Gastrocnemius medialis (tissue), 4 donors: ENCODE results near the gene RRM1. TPM values are rescaled to one million over a fixed set of nuclear protein-coding genes. Genes with fewer than 3 reads are reported as not detected.

Experiments
- ATAC-seq, 2 donors: fragments of 150-250 bp; one replicate each; pipeline ENCODE4 v1.9.1; 2016
- DNase-seq, 2 donors: peaks; one replicate each; pipeline ENCODE4 v3.0.0-alpha.2; 2019
- H3K27ac ChIP-seq, 4 donors: fragments of 200-600 bp; sonication (generic); 1 replicate in 1 of 4; 2 replicates in 3 of 4; pipeline ENCODE4 v1.5.1; 2016 to 2018; ENCODE audit warnings: mild to moderate bottlenecking in 2 of 4, moderate library complexity in 1 of 4
- H3K27me3 ChIP-seq, 3 donors: fragments of 200-600 bp; sonication (generic) in 2 of 3; 1 replicate in 1 of 3; 2 replicates in 2 of 3; pipeline versions ENCODE4 v1.5.1 to v1.6.0; 2016 to 2019; ENCODE audit warnings: mild to moderate bottlenecking in 1 of 3, moderate library complexity in 1 of 3
- H3K36me3 ChIP-seq, 2 donors: fragments of 200-600 bp; sonication (generic) in 1 of 2; one replicate each; pipeline ENCODE4 v1.5.1; 2017 to 2018
- H3K4me1 ChIP-seq, 2 donors: fragments of 200-600 bp; sonication (generic) in 1 of 2; one replicate each; pipeline ENCODE4 v1.5.1; 2016 to 2017; ENCODE audit warnings: mild to moderate bottlenecking in 2 of 2
- H3K4me3 ChIP-seq, 4 donors: fragments of 200-600 bp; sonication (generic) in 3 of 4; 1 replicate in 1 of 4; 2 replicates in 3 of 4; pipeline ENCODE4 v1.5.1; 2016 to 2019; ENCODE audit warnings: mild to moderate bottlenecking in 2 of 4
- H3K9me3 ChIP-seq, 3 donors: fragments of 200-600 bp; sonication (generic) in 2 of 3; 1 replicate in 1 of 3; 2 replicates in 2 of 3; pipeline ENCODE4 v1.5.1; 2016 to 2019
- POLR2A ChIP-seq, 2 donors: fragments of 450-650 bp; IDR thresholded peaks; one replicate each; pipeline ENCODE4 v1.6.1; 2017; ENCODE audit warnings: antibody characterized with exemption in 2 of 2, mild to moderate bottlenecking in 2 of 2, moderate library complexity in 2 of 2
- in situ Hi-C, 4 donors: fragments of 200-750 bp; cut with MboI; loops; one replicate each; pipeline versions ENCODE4 v1.15.0 to v1.8.0; 2017; ENCODE audit warnings: low sequenced_read_pairs in 4 of 4
- intact Hi-C: fragments of 100-400 bp; cut with DNase I; formaldehyde crosslinking; loops from one replicate; pipeline ENCODE4 v1.15.1; 2023; ENCODE audit warnings: low total_unique reads
- total RNA-seq, 4 donors: library from RNA; depleted of rRNA; stranded (reverse); fragments of >200 nt; gene quantifications; one replicate each; pipeline versions ENCODE4 v1.1.0 to v1.2.3, GENCODE V29; 2016
- TF ChIP-seq, protein P1 (sequence below), 5 experiments: fragments of 450-650 bp in 3 of 5; fragments of 200-600 bp in 2 of 5; sonication (generic) in 2 of 5; IDR thresholded peaks in 4 of 5; conservative IDR thresholded peaks in 1 of 5; 1 replicate in 4 of 5; 2 replicates in 1 of 5; pipeline ENCODE4 v1.5.1; 2016 to 2019; ENCODE audit warnings: antibody characterized with exemption in 5 of 5, mild to moderate bottlenecking in 3 of 5, moderate library complexity in 3 of 5

Gene RRM1
- total RNA-seq, 4 donors from 2014 or later, result 34.0 to 66.0 (median 37.8) TPM

DNA sequence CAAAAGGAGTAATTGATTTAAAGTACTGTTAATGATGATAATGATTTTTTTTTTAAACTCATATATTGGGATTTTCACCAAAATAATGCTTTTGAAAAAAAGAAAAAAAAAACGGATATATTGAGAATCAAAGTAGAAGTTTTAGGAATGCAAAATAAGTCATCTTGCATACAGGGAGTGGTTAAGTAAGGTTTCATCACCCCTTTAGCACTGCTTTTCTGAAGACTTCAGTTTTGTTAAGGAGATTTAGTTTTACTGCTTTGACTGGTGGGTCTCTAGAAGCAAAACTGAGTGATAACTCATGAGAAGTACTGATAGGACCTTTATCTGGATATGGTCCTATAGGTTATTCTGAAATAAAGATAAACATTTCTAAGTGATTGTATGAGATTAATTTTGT lies 43.9 kb downstream of the RRM1 start:
- no peak overlapping the region for H3K4me3 ChIP-seq
- H3K27me3 ChIP-seq, result no peaks in the 10 kb centered on the region
- DNase-seq (no peak), ATAC-seq (no peak)
- intact Hi-C loops (no loop called here), in situ Hi-C loops (no loop called here)
- no peak overlapping the region for H3K27ac ChIP-seq
- H3K9me3 ChIP-seq, result peaks cover 0 to 4% (median 0%) of the 10 kb centered on the region in 3 donors
- no peaks in the 10 kb centered on the region for H3K4me1 ChIP-seq
- peaks cover 0 to 61% of the 10 kb centered on the region in 2 donors for H3K36me3 ChIP-seq
- TF ChIP-seq, protein P1, sequence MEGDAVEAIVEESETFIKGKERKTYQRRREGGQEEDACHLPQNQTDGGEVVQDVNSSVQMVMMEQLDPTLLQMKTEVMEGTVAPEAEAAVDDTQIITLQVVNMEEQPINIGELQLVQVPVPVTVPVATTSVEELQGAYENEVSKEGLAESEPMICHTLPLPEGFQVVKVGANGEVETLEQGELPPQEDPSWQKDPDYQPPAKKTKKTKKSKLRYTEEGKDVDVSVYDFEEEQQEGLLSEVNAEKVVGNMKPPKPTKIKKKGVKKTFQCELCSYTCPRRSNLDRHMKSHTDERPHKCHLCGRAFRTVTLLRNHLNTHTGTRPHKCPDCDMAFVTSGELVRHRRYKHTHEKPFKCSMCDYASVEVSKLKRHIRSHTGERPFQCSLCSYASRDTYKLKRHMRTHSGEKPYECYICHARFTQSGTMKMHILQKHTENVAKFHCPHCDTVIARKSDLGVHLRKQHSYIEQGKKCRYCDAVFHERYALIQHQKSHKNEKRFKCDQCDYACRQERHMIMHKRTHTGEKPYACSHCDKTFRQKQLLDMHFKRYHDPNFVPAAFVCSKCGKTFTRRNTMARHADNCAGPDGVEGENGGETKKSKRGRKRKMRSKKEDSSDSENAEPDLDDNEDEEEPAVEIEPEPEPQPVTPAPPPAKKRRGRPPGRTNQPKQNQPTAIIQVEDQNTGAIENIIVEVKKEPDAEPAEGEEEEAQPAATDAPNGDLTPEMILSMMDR (IDR thresholded peaks at IDR 0.05 in 4 of 5, conservative IDR thresholded peaks at IDR 0.05 in 1 of 5), result no peak
- no peak for TF ChIP-seq POLR2A (IDR thresholded peaks at IDR 0.05)

DNA sequence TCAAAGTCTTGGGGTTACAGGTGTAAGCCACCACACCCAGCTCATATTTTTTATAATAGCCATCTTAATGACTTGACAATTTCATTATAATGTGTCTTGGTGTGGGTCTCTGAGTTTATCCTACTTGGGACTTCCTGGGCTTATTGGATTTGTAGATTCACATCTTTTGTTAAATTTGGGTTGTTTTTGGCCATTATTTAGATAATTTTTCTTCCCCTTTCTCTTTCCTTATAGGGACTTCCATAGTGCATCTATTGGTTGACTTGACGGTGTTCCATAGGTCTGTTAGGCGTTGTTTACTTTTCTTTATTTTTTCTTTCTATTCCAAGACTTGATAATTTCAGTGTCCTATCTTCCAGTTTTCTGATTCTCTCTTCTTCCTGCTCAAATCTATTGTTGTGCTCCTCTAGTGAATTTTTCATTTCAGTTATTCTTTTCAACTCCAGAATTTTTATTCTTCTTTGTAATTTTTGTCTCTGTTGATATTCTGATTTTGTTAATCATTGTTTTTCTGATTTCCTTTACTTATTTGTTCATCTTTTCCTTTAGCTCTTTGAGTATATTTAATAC lies 45.6 kb downstream of the RRM1 start:
- in situ Hi-C loops (no loop called here), intact Hi-C loops (no loop called here)
- TF ChIP-seq, protein P1 (IDR thresholded peaks at IDR 0.05 in 4 of 5, conservative IDR thresholded peaks at IDR 0.05 in 1 of 5), result no peak
- TF ChIP-seq POLR2A (IDR thresholded peaks at IDR 0.05), result no peak
- no peak for ATAC-seq
- DNase-seq, result no peak
- no peaks in the 10 kb centered on the region for H3K4me1 ChIP-seq
- H3K9me3 ChIP-seq, result peaks cover 0 to 4% (median 0%) of the 10 kb centered on the region in 3 donors
- H3K4me3 ChIP-seq, result no peak overlapping the region
- no peaks in the 10 kb centered on the region for H3K27me3 ChIP-seq
- peaks cover 0 to 45% of the 10 kb centered on the region in 2 donors for H3K36me3 ChIP-seq
- H3K27ac ChIP-seq, result no peak overlapping the region

DNA sequence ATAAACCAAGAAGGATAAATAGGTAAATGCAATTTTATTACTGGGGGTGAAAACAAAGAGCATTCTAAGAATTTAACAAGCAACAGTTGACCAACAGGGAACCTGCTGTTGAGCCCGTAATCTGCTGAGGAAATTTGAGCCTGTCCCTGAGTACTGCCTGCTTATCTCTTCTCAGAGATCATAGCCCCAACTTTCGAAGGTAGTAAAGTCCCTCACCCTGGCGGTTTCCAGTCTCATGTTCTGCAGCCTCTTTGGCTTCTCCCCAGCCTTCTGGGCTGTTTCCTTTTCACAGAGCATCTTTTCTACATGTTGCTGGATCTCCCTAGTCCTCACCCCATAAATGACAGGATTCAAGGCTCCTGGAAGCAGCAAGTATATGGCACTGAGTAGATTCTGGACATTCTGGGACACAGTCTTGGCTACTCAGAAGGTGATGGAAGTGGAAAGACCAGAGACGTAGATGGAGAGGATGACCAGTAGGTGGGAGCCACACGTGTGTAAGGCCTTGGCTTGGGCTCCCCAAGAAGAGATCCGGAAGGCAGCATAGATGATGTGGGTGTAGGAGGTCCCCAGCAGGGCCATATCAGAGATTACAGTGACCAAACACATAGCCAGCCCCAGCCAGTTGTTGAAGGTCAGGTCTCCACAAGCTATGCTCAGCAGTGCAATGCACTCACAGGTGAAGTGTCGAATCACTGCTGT lies 51.6 kb downstream of the RRM1 start:
- H3K36me3 ChIP-seq, result peaks cover 0 to 8% of the 10 kb centered on the region in 2 donors
- no peak for TF ChIP-seq POLR2A (IDR thresholded peaks at IDR 0.05)
- TF ChIP-seq, protein P1 (IDR thresholded peaks at IDR 0.05 in 4 of 5, conservative IDR thresholded peaks at IDR 0.05 in 1 of 5), result no peak
- H3K27ac ChIP-seq, result no peak overlapping the region
- in situ Hi-C loops (no loop called here), intact Hi-C loops (no loop called here)
- H3K4me3 ChIP-seq, result no peak overlapping the region
- H3K9me3 ChIP-seq, result no peaks in the 10 kb centered on the region
- H3K4me1 ChIP-seq, result no peaks in the 10 kb centered on the region
- H3K27me3 ChIP-seq, result no peaks in the 10 kb centered on the region
- no peak for DNase-seq
- ATAC-seq, result no peak

DNA sequence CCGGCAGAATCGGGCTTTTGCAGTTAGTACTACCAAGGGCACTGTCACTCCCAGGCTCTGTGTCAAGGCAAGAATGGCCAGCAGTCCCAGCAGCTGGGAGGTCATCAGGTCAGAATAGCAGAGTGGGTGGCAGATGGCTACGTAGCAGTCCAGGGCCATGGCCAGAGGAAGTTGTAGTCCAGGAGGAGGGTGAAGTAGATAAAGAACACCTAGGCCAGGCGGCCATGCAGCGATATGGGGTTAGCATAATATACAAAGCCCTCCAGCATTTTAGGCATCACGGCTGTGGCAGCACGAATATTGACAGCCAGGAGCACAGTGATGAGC lies 52.1 kb downstream of the RRM1 start:
- DNase-seq (no peak), ATAC-seq (no peak)
- Histone ChIP-seq H3K27ac (no peak overlapping the region), H3K9me3 (no peaks in the 10 kb centered on the region), H3K27me3 (no peaks in the 10 kb centered on the region), H3K4me1 (no peaks in the 10 kb centered on the region), H3K4me3 (no peak overlapping the region), H3K36me3 (peaks cover 0 to 7% of the 10 kb centered on the region in 2 donors)
- TF ChIP-seq POLR2A (IDR thresholded peaks at IDR 0.05), result no peak
- TF ChIP-seq, protein P1 (IDR thresholded peaks at IDR 0.05 in 4 of 5, conservative IDR thresholded peaks at IDR 0.05 in 1 of 5), result no peak
- intact Hi-C loops (no loop called here), in situ Hi-C loops (no loop called here)
